Activated naive CD8-positive, alpha-beta T cell treated with anti-CD3 and anti-CD28 coated beads for 36 hours (primary cell): ENCODE measurements around the gene HASPIN. TPM values are rescaled to one million over a fixed set of nuclear protein-coding genes. Genes with fewer than 3 reads are reported as not detected.

Experiments used
- total RNA-seq, 2 experiments: library from RNA; stranded (reverse); gene quantifications; one replicate each; pipeline ENCODE4 v1.2.3, GENCODE V29; 2021

The HASPIN gene
- total RNA-seq, 2 experiments from 2014 or later = 23.8 to 24.6 TPM

Other genes starting within 250 kb of the HASPIN start
- not detected for gene ASPA, start 247.9 kb upstream of the HASPIN start, total RNA-seq
- gene TRPV3, start 166.1 kb upstream of the HASPIN start, total RNA-seq = under 1 TPM; 0.47 to 0.64 TPM
- 1 to 10 TPM; 1.4 TPM for gene TRPV1, start 114.5 kb upstream of the HASPIN start, total RNA-seq
- 10 to 100 TPM; 11.9 to 12.3 TPM for gene SHPK, start 87.7 kb upstream of the HASPIN start, total RNA-seq
- gene CTNS, start 87.1 kb upstream of the HASPIN start, total RNA-seq = 10 to 100 TPM; 10.6 to 11.0 TPM
- 10 to 100 TPM; 12.3 to 13.6 TPM for gene TAX1BP3, start 55.3 kb upstream of the HASPIN start, total RNA-seq
- 10 to 100 TPM; 83.6 to 85.8 TPM for gene EMC6, start 55.1 kb upstream of the HASPIN start, total RNA-seq
- gene P2RX5, start 27.7 kb upstream of the HASPIN start, total RNA-seq = 10 to 100 TPM; 32.0 to 38.7 TPM
- 10 to 100 TPM; 24.9 to 29.8 TPM for gene ITGAE, start 77.3 kb downstream of the HASPIN start, total RNA-seq
- 10 to 100 TPM; 39.9 to 41.1 TPM for gene NCBP3, start 122.3 kb downstream of the HASPIN start, total RNA-seq
- 1 to 10 TPM; 4.8 to 5.0 TPM for gene CAMKK1, start 169.2 kb downstream of the HASPIN start, total RNA-seq
- gene P2RX1, start 192.6 kb downstream of the HASPIN start, total RNA-seq = under 1 TPM; 0.45 to 0.54 TPM
- gene ATP2A3, start 240.5 kb downstream of the HASPIN start, total RNA-seq = 10 to 100 TPM; 85.7 to 89.9 TPM